Lung microvascular endothelial cell (primary cell): ENCODE data around the gene TYRO3. TPM values are rescaled to one million over a fixed set of nuclear protein-coding genes. Genes with fewer than 3 reads are reported as not detected.

ENCODE experiments used
- DNase-seq, 2 donors: peaks; one replicate each; pipeline versions ENCODE4 v3.0.0 to v3.0.0-alpha.2; 2010; ENCODE audit warnings: low read depth in 2 of 2
- total RNA-seq: library from RNA; depleted of rRNA; stranded (reverse); fragments of >200 nt; gene quantifications from 2 replicates; pipeline ENCODE4 v1.2.1, GENCODE V29; 2014

Gene TYRO3
- 1.6 and 2.8 TPM in 2 replicates for total RNA-seq

DNA sequence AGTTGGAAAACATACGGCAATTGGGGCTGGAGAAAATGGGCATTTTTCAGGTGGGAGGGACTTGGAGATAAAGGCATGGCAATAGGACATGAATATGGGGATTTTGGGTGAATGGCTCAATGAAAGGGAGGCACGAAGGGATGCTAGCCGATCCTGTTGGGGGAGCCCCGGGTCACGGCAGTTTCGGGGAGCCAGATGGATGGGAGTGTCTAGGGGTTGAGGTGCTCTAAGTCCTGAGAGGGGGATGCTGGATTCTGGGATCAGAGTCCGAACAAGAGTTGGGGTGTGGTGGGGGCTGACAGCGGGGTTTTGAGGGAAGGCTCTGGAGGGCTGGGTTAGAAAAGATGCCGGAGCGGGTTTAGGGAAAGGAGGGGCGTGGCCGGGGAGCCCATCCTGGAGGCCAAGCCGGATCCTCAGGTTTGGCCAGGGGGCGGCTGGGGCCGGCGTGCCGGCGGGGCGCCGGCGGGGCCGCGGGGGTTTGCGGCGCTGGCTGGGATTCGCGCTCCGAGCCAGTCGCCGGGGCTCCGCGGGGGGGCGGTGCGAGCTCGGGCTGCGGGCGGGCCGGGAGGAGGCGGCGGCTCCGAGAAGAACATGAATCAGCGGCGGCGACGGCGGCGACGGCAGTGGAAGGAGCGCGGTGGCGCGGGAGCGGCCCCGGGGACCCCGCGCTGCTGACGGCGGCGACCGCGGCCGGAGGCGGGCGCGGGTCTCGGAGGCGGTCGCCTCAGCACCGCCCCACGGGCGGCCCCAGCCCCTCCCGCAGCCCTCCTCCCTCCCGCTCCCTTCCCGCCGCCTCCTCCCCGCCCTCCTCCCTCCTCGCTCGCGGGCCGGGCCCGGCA lies at the start of gene TYRO3:
Gene TYRO3 (plus strand): TSS at position 813 of the 839 bp plus-strand sequence. CDS start 46 bp downstream, outside the sequence.
- peak; percentile 34 to 51 for DNase-seq

DNA sequence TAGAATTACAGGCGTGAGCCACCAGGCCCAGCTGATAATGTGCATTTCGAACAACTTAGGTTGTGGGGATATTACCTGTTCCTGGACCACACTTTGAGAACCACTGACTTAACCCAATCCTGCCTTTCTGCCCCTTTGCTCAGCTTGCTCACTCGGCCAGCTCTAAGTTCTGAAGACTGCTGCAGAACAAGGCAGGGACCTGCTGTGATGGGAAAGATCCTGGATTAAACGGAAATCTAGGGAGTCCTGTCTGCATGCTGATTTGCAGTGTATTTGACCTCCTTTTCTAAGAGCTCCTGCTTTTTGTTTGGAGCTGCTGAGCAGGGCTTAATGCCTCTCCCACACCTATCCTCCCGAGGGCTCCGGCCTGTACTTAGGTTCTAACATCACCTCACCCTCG lies 48.3 kb upstream of the TYRO3 start:
- no peak for DNase-seq

DNA sequence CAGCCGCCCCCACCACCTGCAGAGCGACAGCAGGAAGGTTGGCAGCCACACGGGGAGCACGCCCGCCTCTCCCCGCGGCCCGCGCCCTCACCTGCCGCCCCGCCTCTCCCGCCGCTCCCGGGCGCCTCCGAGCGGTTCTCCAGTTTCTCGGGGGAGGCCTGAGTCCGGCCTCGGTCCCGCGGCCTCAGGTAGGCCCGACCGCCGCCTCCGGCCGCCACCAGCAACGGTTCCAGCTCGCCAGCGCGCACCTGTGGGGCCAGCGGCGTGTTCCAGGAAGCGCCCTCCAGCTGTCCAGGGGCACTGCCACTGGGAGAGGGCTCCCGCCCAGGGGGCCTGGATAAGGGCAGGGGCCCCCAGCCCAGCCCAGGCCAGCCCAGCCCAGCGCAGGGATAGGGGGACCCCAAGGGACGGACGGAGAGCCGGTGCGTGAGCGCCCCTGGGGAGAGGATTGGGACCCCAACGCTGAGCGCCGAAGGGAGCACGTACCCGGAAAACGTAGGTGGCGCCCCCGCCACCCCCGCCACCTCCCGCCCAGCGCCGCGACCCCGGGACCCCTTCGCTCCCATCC lies 47.6 kb upstream of the TYRO3 start:
- no peak for DNase-seq

DNA sequence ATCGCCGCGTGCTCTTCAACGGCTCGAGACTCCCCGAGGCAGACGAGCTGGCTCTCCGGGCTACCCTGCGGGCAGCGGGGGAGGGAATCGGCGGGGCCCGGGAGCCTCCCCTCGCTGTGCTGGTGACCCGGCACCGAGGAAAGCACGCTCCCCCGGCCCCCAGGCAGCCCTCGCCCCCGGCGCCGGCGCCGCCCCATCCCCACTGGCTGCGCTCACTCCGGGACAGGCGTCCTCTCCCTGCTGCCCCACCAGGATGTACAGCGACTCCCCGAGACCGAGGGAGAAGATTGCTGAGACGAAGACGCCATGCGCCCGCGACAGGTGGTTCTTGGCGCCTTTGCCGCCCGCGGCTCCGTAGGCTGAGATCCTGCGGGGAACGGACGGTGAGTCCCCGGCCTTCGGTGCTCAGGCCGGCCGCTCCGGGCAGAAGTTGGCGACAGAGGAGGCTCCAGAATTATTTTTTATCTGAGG lies 47.1 kb upstream of the TYRO3 start:
- no peak for DNase-seq

DNA sequence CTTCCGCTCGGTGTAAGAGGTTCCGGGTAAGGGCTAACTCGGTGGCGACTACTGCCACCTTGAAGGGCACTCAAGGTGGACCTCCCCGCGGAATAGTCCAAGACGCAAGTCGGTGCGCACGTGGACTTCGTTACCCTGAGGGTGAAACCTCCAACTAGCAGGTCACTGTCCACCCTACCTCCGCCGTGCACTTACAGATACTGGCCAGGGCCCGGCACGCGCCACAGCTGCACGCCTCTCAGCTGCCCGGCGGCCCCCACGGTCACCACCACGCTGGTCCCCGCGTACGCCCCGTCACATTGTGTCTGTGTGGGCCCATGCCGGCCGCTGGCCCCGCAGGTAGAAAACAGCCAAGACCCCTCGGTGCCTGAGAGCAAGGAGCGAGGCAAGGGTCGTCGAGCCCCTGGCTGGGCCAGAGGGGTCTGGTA lies 46.5 kb upstream of the TYRO3 start:
- DNase-seq, result no peak

DNA sequence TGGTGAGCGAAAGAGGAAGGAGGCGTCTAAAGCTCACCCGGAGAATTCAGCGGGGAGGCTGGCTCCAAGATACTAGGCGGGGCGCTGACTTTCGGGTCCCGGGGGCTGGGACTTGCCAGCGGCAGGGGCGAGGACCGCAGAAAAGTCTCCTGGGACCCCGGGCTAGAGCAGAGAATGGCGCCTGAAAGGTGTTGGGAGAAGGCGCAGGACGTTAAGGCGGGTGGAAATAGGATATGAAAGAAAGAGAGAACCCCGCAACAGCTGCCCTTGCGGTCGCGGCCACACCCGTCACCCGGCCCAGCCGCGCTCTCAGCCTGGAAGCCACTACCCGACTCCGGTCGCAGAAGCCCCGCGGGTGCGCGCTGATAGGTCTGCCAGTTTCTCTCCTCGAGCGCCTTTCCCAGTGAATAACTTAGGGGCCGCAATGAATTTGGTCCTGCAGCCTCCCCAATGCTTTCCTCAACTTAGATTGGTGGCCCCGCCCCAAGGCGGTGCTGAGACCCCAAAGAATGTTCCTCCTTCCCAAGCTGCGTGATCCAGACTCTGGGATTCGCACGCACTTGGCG lies 46.0 kb upstream of the TYRO3 start:
- DNase-seq, result no peak

DNA sequence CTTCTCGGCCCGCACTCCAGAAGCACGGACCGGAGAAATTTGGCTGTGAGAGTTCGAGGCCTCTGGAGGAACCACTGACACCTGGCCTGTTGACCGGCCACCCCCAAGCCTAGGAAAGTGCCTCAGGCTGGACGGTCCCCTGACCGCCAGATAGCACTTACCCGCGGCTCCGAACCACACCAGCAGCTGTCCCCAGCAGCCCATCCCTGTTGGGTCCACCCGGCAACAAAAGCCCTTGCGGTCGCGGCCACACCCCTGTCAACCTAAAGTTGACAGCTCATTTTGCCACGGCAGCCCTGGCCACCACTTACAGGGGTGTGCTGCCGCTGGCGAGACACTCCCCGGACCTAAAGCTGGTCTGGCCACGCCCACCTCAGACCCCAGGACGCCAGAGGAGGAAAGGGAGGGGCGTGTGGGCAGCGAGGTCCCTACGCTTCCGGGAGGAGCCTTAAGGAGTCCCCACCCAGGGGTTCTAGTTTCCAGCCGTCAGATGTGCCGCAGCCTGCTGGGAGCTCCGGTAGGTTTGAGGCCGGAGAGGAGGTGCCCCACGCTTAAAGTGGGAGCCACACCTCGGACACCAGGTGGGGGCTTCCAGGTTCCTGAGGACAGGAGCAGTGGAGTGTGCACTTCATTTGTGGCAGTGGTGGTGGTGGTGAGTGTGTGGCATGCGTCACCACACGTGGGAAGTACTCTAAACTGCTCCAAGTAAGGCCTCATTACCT lies 45.3 kb upstream of the TYRO3 start, which contains the start of gene LTK:
Gene LTK (minus strand): TSS at position 322 of the 722 bp plus-strand sequence. CDS start 118 bp downstream, at position 204.
- DNase-seq, result no peak

DNA sequence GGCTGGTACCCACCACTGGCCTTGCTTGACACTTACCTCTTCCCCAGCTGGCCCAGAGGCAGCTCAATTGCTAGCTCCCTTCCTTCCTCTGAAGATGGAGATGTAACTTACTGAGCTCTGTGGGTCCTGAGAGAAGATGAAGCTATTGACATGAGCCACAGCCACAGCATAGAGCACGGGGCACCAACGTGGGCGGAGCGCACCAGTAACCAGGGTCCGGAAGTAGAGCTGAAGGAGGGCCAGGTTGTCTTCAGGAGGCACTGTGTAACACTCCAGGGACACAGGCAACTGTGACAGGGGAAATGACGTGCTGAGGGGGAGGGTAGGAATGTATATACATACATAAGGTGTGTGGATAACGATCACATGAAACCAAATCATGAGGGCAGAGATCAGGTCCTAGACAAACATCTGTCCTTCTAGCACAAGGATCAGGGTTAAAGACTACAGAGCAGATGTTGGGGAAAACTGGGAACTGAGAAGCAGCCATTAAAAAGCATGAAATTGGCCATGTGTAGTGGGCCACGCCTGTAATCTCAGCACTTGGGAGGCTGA lies 41.0 kb upstream of the TYRO3 start:
- DNase-seq, result no peak

DNA sequence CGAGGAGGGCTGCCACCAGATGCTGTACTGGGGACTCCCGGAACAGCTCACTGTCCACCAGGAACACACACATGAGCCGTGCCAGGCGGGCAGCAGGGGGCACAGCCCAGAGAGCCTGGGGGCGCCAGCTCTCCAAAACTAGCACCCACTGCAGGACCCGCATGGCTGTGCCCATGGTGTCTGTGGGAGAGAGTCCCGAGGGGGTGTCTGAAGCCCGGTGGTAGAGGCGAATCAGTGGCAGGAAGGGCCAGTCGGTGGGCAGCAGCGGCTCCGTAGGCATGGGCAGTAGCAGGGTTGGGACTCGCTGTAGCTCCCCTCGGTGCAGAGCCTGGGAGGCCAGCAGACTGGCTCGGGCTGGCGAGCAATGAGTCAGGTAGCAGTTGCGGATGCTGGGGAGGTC lies 38.4 kb upstream of the TYRO3 start:
- no peak for DNase-seq

DNA sequence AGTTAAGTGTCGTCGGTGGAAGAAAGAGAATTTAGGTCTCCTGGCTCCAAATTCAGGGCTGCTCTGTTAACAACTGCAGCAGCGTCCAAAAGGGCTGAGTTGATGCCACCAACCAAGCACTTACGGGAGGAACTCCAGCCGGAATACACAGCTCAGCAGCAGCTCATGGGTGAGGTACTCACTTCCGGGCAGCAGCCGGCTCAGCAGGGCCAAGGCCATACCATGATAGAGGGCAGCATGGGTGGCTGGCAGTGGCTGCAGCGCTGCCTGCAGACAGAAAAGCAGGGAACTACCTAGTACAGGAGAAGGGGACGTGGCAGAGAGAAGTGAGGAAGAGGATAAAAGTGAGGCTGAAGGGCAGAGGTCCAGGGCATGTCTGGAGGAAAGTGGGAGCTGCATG lies 37.4 kb upstream of the TYRO3 start:
- DNase-seq, result no peak

DNA sequence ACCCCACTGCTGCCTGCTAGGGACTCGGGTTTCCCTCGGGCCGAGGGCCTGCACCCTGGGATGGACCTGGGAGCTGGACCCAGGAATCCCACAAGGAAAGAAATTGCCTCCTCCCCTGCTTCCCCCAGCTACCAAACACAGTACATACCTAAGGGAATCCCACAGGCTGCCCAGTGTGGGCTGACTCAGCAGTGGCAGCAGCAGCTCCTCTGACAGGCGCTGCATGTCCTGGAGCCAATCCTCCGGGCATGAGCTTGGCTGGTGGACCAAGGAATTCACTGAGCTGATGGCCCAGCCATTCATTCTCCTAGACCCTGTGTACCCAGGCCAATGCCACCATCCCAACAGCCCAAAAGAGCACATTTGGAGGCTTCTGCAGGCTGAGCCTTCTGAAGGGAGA lies 35.9 kb upstream of the TYRO3 start:
- no peak for DNase-seq

DNA sequence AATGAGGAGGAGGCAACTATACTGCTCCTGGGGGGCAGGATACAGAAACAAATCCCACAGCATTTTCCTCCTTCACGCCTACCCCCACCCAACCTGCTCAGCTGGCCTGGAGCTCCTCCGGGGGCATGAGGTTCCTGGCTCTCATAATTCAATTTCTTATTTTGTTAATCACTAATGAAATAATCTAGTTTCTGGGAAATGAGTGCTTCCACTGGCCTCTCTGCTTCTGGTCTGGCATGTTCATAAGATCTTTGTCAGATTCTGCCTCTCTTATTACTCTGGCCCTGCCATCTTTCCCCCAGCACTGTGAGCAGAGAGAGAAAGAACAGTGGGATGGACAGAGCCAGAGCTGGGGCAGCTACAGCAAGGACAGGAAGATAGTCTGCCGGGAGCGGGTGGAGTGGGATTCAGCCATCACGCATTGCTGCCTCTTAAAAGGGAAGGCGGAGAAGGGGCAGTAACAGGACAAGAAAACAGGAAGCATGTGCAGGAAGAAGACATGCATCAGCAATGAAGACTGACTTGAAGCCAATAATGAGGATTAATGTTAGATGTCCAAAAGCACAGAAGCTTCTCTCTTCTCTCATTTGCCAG lies 28.6 kb upstream of the TYRO3 start:
- peak; percentile 28 to 74 for DNase-seq

DNA sequence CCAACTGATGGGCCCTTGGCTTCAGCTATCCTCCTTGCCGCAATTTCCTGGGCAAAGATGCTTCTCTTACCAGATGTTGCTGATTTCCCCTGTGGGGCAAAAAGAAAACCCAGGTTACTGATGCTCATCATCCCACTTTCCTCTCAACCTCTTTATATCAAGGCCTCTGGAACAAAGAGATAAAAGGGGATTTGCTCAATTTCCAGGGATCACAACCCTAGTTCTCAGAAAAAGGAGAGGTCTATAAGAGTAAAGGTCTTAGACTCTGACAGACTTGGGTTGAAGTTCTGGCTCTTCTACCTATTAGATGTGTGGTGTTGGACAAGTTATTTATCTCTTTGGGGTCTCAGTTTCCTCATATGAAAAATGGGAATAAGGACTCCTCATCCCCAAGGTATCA lies 23.5 kb upstream of the TYRO3 start:
- no peak for DNase-seq

DNA sequence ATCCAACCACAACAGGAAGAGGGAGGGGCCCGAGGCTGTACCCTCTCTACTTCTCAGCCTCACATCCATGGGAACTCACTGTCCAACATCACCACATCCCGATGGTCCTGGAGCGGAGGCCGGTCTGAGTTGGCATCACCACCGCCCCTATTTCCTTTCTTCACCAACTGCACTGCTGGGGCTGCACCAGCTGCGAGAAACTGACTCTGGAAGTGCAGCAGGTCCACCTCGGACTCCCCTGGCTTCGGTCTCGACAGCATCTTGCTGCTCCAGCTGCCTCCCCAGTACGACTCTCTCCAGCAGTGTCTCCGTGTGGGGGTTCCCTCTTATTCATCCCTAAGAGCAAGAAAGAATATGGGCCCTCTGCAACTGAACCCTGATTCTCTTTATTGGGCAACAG lies 22.1 kb upstream of the TYRO3 start:
- DNase-seq, result no peak

DNA sequence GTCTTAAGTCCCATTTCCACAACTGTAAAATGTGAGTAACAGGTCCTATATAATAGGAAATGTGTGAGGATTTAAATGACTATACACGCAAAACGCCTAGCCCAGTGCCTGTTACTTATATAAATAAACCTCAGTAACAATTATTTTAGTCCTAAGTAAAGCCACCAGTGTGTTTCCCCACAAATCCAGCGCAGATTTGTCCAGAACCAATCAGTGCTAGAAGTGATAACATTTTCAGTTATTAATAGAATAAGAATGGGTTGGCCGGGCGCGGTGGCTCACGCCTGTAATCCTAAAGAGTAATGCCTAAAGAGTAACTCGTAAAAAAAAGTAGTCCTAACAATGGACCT lies 15.5 kb upstream of the TYRO3 start:
- no peak for DNase-seq

DNA sequence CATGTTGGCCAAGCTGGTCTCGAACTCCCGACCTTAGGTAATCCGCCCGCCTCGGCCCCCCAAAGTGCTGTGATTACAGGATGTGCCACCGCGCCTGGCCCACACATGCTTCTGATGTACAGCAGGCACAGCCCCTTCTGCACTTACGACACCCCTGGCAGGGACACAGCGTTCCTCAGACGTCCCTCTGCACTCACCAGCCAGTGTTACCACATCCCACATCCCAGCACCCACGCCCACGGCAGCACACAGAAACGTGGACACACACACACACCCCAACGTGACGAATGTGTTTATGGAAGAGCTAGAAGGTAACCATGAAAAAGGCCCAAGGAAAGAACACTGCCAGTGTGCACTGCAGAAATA lies 14.4 kb upstream of the TYRO3 start:
- DNase-seq, result no peak

DNA sequence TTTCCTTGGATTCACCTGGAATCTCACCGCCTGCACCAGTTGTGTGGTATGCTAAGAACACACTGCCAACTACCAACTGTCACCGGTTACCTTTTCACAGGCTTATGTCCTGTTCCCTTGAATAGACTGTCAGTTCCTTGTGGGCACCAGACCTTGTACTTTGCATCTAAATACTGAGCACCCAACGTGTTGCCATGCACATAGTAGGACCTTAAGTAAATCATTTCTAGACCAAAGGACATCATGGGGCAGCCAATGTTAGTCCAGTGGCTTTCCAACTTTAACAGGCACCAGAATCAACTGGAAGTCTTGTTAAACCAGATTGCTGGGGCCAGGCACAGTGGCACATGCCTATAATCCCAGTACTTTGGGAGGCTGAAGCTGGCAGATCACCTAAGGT lies 13.8 kb upstream of the TYRO3 start:
- no peak for DNase-seq

DNA sequence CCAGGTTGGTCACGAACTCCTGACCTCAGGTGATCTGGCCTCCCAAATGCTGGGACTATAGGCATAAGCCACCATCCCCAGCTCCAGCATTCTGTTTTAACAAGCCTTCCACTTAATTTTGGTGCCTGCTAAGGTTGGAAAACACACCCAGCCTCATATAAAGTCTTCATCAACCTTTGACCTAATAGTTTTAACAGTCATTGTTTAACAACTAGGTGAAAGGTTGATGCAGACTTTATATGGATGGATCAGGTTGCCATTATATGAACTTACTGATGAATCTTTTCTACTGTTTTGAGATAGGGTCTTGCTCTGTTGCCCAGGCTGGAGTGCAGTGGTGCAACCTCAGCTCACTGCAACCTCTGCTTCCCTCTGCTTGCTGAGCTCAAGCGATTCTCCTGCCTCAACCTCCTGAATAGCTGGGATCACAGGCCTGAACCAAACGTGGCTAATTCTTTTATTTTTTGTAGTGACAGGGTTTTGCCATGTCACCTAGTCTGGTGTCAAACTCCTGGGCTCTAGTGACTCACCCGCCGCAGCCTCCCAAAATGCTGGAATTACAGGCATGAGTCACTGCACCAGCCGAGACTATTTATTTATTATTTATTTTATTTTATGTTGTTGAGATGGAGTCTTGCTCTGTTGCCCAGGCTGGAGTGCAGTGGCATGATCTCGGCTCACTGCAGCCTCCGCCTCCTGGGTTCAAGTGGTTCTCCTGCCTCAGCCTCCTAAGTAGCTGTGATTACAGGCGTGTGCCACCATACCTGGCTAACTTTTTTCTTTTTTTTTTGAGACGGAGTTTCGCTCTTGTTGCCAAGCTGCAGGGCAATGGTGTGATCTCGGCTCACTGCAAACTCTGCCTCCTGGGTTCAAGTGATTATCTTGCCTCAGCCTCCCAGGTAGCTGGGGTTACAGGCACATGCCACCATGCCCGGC lies 11.9 kb upstream of the TYRO3 start:
- DNase-seq, result peak in 1 of 2 donors; percentile 41

DNA sequence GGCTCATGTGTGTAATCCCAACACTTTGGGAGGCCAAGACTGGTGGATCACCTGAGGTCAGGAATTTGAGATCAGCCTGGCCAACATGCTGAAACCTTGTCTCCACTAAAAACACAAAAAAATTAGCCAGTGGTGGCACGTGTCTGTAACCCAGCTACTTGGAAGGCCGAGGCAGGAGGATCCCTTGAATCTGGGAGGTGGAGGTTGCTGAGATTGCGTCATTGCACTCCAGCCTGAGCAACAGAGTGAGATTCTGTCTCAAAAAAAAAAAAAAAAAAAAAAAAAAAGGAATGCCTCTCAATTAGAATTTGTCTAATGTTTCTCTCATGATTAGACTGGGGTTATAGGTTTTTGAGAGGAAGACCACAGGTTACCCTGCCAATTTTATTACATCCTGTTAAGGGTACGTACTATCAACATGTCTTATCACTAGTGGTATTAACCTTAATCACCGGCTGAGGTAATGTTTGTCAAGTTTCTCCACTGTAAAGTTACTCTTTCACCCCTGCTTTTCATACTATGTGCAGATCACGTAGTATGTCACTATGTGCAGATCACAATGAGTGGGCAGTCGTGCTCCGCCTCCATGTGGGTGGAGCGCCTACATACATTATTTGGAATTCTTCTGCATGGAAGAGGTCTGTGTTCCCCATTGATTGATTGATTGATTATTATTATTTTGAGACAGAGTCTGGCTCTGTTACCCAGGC lies 8.8 kb upstream of the TYRO3 start:
- no peak for DNase-seq

DNA sequence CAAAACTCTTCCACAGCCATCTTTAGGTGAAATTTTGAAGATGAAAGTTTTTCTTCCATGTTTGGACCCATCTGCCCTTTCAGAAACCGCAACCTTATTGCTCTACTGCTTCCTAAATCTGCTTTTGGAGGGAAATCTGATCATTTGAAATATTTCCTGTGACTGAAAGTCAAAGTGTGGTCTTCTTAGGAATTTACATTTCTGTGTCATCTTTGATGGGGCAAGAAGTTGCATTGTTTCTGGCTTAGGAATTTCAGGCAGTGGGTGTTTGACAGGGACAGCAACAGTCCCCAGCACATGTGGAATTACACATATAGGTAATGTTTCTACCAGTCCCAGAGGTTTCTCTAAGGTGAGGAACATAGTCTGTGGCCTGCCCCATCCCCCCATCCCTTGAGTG lies 5.3 kb upstream of the TYRO3 start:
- DNase-seq, result no peak
